Loucy (cell line): Measurements from ENCODE around the gene TBPL2.

Source experiments
- H2AFZ ChIP-seq: fragments of 200-600 bp; sonication (generic); 2 replicates; pipeline ENCODE4 v1.6.0; 2016; ENCODE audit warnings: antibody characterized with exemption, mild to moderate bottlenecking, low read length, moderate library complexity
- H3F3A ChIP-seq: fragments of 200-600 bp; 2 replicates; pipeline ENCODE4 v1.6.0; 2016; ENCODE audit warnings: antibody characterized with exemption, low read depth, mild to moderate bottlenecking
- H3K27me3 ChIP-seq: fragments of 200-600 bp; sonication (generic); 2 replicates; pipeline ENCODE4 v1.6.1; 2014; ENCODE audit warnings: low read length, mild to moderate bottlenecking; ENCODE audit not compliant: insufficient read depth, poor library complexity, severe bottlenecking
- H3K36me3 ChIP-seq: fragments of 200-600 bp; sonication (generic); 2 replicates; pipeline ENCODE4 v1.6.1; 2016; ENCODE audit warnings: low read length; ENCODE audit not compliant: insufficient read depth
- H3K4me1 ChIP-seq: fragments of 200-600 bp; sonication (generic); 2 replicates; pipeline ENCODE4 v1.5.1; 2014; ENCODE audit warnings: low read length, mild to moderate bottlenecking; ENCODE audit not compliant: insufficient read depth, poor library complexity, severe bottlenecking
- H3K4me2 ChIP-seq: fragments of 200-600 bp; sonication (generic); 2 replicates; pipeline ENCODE4 v1.6.0; 2014; ENCODE audit warnings: antibody characterized with exemption, low read length, low read depth, mild to moderate bottlenecking; ENCODE audit not compliant: poor library complexity, severe bottlenecking
- H3K4me3 ChIP-seq: fragments of 200-600 bp; sonication (generic); 2 replicates; pipeline ENCODE4 v1.5.1; 2014; ENCODE audit warnings: low read length, mild to moderate bottlenecking, mixed read lengths; ENCODE audit not compliant: poor library complexity, severe bottlenecking
- H3K79me2 ChIP-seq: fragments of 200-600 bp; sonication (generic); 2 replicates; pipeline ENCODE4 v1.6.1; 2014; ENCODE audit warnings: low read length; ENCODE audit not compliant: insufficient read depth
- H3K9ac ChIP-seq: fragments of 200-600 bp; sonication (generic); 2 replicates; pipeline ENCODE4 v1.6.0; 2014; ENCODE audit warnings: mild to moderate bottlenecking, low read depth, low read length, moderate library complexity; ENCODE audit not compliant: poor library complexity, severe bottlenecking
- H3K9me2 ChIP-seq: fragments of 200-600 bp; sonication (generic); replicated peaks from 2 replicates; pipeline ENCODE4 v1.6.1; 2016; ENCODE audit warnings: low read depth, low read length, mixed read lengths
- H3K9me3 ChIP-seq: fragments of 200-600 bp; sonication (generic); 2 replicates; pipeline ENCODE4 v1.6.1; 2014; ENCODE audit warnings: mild to moderate bottlenecking, antibody characterized with exemption, low read length, low read depth; ENCODE audit not compliant: insufficient read depth
- H4K20me1 ChIP-seq: fragments of 200-600 bp; sonication (generic); 2 replicates; pipeline ENCODE4 v1.6.0; 2014; ENCODE audit warnings: antibody characterized with exemption, low read length, mild to moderate bottlenecking; ENCODE audit not compliant: insufficient read depth, poor library complexity, severe bottlenecking
- EZH2phosphoT487 ChIP-seq: fragments of 200-600 bp; IDR thresholded peaks from 2 replicates; pipeline ENCODE4 v1.6.1; 2018; ENCODE audit warnings: antibody characterized with exemption, mild to moderate bottlenecking, moderate library complexity, borderline replicate concordance
- TF ChIP-seq, protein P1 (sequence below): fragments of 200-600 bp; sonication (generic); conservative IDR thresholded peaks from 2 replicates; pipeline ENCODE4 v1.5.1; 2014; ENCODE audit warnings: mild to moderate bottlenecking, antibody characterized with exemption, low read length

The TBPL2 gene

DNA sequence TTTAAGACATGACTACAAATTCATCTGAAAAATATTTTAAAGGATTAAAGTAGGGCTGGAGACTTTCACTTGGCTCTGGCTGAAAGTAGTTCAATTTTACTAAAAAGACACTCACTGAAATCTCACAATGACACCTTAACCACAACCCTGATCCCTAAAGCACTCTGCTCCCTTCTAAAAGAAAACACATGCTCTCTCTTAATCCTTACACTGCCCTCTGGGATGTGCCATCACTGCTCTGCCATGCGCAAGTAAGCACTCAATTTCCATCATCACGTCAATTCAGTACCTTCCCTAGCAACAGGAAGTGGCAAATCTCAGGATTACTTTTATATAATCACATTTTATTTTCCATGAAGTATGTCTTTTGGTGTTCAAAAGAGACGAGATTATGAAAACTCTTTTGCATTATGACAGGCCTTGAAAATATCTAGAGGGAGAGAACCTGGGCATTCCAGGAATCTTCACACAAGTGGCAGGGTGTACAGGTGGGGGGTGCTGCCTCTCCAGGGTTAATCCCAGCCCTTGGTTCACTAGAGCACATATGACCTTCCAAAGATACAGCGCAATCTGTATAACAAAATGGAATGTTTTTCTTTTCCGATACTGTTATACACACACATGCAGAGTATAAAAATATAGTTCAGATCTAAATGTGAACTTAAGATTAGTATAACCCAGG, 36.1 kb downstream of the TBPL2 start:
- Histone ChIP-seq H3K9ac (no peak overlapping the region), H3K9me3 (no peaks in the 10 kb centered on the region), H2AFZ (no peak overlapping the region), H3K4me2 (no peak overlapping the region), H4K20me1 (no peaks in the 10 kb centered on the region), H3F3A (no peaks in the 10 kb centered on the region), H3K79me2 (peaks cover 5% of the 10 kb centered on the region; the same call in 1 of the 2 replicates), H3K4me3 (no peak overlapping the region), H3K36me3 (no peaks in the 10 kb centered on the region), H3K27me3 (no peaks in the 10 kb centered on the region), H3K4me1 (peaks cover 2% of the 10 kb centered on the region), H3K9me2 (no peaks in the 10 kb centered on the region)
- TF ChIP-seq EZH2phosphoT487, result no peak
- TF ChIP-seq, protein P1, sequence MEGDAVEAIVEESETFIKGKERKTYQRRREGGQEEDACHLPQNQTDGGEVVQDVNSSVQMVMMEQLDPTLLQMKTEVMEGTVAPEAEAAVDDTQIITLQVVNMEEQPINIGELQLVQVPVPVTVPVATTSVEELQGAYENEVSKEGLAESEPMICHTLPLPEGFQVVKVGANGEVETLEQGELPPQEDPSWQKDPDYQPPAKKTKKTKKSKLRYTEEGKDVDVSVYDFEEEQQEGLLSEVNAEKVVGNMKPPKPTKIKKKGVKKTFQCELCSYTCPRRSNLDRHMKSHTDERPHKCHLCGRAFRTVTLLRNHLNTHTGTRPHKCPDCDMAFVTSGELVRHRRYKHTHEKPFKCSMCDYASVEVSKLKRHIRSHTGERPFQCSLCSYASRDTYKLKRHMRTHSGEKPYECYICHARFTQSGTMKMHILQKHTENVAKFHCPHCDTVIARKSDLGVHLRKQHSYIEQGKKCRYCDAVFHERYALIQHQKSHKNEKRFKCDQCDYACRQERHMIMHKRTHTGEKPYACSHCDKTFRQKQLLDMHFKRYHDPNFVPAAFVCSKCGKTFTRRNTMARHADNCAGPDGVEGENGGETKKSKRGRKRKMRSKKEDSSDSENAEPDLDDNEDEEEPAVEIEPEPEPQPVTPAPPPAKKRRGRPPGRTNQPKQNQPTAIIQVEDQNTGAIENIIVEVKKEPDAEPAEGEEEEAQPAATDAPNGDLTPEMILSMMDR, result no peak

- Histone ChIP-seq H3K79me2 (no peaks in the 10 kb centered on the region; the same call in 1 of the 2 replicates), H3K9me2 (no peaks in the 10 kb centered on the region), H3K4me3 (no peak overlapping the region), H3K27me3 (no peaks in the 10 kb centered on the region), H3K4me1 (no peaks in the 10 kb centered on the region), H4K20me1 (no peaks in the 10 kb centered on the region), H3K9me3 (no peaks in the 10 kb centered on the region), H3F3A (no peaks in the 10 kb centered on the region), H3K36me3 (no peaks in the 10 kb centered on the region), H3K4me2 (no peak overlapping the region), H3K9ac (no peak overlapping the region), H2AFZ (no peak overlapping the region)
- no peak for TF ChIP-seq EZH2phosphoT487
- TF ChIP-seq, protein P1, result no peak
Observed at GRCh38 chr14:55401751-55402150, 38.7 kb downstream of the TBPL2 start.

DNA sequence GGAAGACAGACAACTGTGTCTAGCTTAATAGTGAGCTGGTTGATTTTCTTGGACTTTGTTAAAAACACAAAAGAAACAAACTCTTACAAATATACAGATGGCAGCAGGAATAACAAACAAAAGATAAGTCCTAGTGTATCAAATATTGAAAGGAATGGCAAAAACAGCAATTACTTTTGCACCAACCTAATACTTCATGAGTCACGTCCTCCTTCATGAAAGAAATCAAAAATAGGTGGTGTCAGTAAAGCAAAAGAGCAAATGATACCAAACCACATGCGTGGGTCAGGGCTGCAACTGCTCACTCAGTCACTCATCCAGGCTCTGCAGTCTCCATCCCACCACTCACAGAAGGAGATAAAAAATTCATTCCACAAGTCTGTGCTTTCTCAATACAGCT, 40.6 kb downstream of the TBPL2 start:
- Histone ChIP-seq H3K9me2 (no peaks in the 10 kb centered on the region), H3K27me3 (no peaks in the 10 kb centered on the region), H3K79me2 (no peaks in the 10 kb centered on the region; the same call in 1 of the 2 replicates), H3K9ac (no peak overlapping the region), H3K36me3 (peaks cover 8% of the 10 kb centered on the region; the same call in 1 of the 2 replicates), H4K20me1 (no peaks in the 10 kb centered on the region), H3K9me3 (no peaks in the 10 kb centered on the region), H3K4me3 (no peak overlapping the region), H3K4me1 (no peaks in the 10 kb centered on the region), H2AFZ (no peak overlapping the region), H3K4me2 (no peak overlapping the region), H3F3A (no peaks in the 10 kb centered on the region)
- no peak for TF ChIP-seq EZH2phosphoT487
- TF ChIP-seq, protein P1, result no peak
